A549 treated with ZK216348 at 1 μM for 4 hours (cell line): ENCODE data around the gene GART. TPM values are rescaled to one million over a fixed set of nuclear protein-coding genes. Genes with fewer than 3 reads are reported as not detected.

Experiments
- total RNA-seq: library from RNA; stranded (reverse); fragments of 200-300 nt; extraction: Qiagen RNA extraction; gene quantifications from 5 replicates; pipeline ENCODE4 v1.2.3, GENCODE V29; 2022; ENCODE audit warnings: low read depth

The GART gene
- total RNA-seq: 63.4 to 74.1 TPM (median 65.1 TPM) in 5 replicates

GRCh38 chr21:33541756-33542639 lies at the start of gene GART:
TSS of gene GART (minus strand) at chr21:33542117. CDS start at chr21:33539315, 2,802 bp downstream.

DNA sequence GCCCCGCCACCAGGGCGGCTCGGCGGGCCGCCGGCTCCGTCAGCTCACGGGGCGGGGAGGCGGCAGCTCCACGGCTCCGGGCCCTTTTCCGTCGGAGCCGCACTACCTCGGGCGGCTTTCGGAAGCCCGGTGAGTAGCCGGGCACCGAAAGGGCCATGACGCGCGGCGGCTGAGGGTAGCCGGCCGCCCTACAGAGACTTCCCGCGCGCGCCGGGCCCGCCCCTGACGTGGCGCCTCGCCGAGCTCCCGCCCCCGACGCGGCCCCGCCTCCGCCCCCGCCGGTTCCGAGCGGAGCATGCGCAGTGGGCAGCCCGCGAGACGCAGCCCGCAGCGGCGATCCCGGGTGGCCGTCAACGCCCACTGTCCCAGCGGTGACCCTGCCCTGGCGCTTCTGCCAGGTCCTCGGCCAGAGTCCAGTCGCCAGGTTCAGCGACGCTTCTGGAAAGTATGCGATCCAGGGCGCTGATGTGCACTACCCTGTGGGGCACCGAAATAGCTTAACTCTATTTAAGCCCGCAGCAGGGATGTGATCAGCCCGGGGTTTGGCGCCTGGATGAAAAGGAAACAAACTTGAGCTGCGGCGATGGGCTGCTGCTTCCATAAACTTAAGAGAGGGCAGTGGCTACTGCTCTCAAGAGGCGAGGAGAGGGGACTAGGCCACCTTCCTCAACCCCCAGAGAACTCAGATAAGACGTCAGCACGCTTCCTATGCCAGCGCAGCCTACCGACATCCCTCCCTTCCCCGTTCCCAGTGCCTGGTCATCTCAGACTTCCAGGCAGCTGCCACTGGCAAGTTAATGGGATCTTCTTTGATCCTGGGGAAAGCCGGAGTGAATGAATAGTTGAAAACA lies 46.8 kb upstream of the GART start, which contains the start of gene DONSON:
TSS of gene DONSON (minus strand) at position 200 of the 851 bp plus-strand sequence. CDS start at position 157, 43 bp downstream.

DNA sequence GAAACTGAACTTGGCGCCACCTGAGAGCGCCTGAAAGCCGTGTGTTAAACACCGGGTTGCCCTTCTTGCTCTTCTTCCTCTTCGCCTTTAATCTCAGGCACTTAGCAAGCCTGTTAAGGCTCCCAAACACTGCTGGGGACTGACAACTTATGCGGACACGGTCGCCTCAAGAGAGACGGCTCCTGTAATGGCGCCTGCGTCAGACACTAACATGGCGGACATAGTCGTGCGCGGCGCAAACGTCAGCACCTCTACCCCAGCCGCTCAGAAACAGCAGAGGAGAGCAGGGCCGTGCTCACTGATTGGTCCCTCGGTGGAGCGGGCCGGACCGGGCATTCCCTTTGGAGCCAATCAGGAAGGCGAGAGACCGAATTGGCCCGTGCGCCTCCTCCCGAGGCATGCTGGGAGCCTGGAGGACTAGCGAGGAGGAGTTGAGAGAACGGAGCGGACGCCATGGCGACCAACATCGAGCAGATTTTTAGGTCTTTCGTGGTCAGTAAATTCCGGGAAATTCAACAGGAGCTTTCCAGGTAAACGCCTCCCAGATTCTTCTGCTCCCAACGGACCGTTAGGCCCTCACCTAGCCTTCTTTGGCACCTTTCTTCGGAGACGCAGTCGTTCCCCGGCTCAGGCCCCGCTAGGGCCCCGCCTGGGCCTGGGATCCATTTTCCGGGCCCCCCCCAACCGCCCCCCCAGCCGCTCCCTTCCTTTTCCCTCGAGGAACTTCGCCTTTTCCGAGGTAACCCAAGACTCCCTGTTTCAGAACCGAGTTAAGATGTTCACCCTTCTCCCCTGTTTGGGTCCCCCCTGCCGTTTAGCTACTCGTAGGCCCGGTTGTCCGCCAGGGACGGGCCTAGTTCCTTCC lies 955 bp upstream of the GART start, which contains the start of gene SON:
TSS of gene SON (plus strand) at position 399 of the 865 bp plus-strand sequence. CDS start at position 454, 55 bp downstream.

GRCh38 chr21:33491373-33492102 lies 50.4 kb downstream of the GART start, which contains the start of gene DNAJC28:
TSS of gene DNAJC28 (minus strand) at chr21:33491716. CDS start at chr21:33489393, 2,323 bp downstream.

GRCh38 chr21:33479679-33480480 lies 62.0 kb downstream of the GART start, which contains the start of gene TMEM50B:
TSS of gene TMEM50B (minus strand) at chr21:33479974. CDS start at chr21:33468885, 11,089 bp downstream.

Other genes with a start within 250 kb of the GART start
- gene IFNAR1, start 217.1 kb downstream of the GART start, total RNA-seq: 13.7 to 23.8 TPM (median 16.1 TPM) in 5 replicates
- 47.0 to 57.9 TPM (median 54.6 TPM) in 5 replicates for gene IFNGR2, start 138.7 kb downstream of the GART start, total RNA-seq
- 8.6 to 12.2 TPM (median 10.4 TPM) in 5 replicates for gene TMEM50B, start 62.1 kb downstream of the GART start, total RNA-seq
- 0.17 to 0.54 TPM (median 0.27 TPM) in 5 replicates for gene DNAJC28, start 50.4 kb downstream of the GART start, total RNA-seq
- 75.2 to 93.6 TPM (median 86.1 TPM) in 5 replicates for gene SON, start 921 bp upstream of the GART start, total RNA-seq
- gene DONSON, start 46.6 kb upstream of the GART start, total RNA-seq: 13.3 to 20.4 TPM (median 17.3 TPM) in 5 replicates
- 11.7 to 14.0 TPM (median 13.3 TPM) in 5 replicates for gene CRYZL1, start 99.6 kb upstream of the GART start, total RNA-seq
- gene ITSN1, start 100.4 kb upstream of the GART start, total RNA-seq: 16.2 to 20.8 TPM (median 18.9 TPM) in 5 replicates